K562 (cell line): ENCODE measurements around the gene BDH1.

Source experiments
- CCNT2 ChIP-seq: IDR thresholded peaks from 2 replicates; pipeline ENCODE4 v1.6.1; 2011; ENCODE audit warnings: borderline replicate concordance, low read depth, mild to moderate bottlenecking, moderate library complexity, mixed read lengths, low read length; ENCODE audit not compliant: insufficient read length; ENCODE audit errors: extremely low read depth
- CEBPG ChIP-seq, 3 experiments: fragments of 200-800 bp in 1 of 3; sonication (Bioruptor generic) in 1 of 3; sonication (generic) in 1 of 3; formaldehyde crosslinking in 1 of 3; IDR thresholded peaks in 2 of 3; conservative IDR thresholded peaks in 1 of 3; 2 replicates each; pipeline versions ENCODE4 v1.6.1 to v1.8.0; 2016 to 2022; ENCODE audit warnings: missing compliant biosample characterization in 2 of 3, missing genetic modification characterization in 2 of 3, mild to moderate bottlenecking in 1 of 3, missing genetic modification reagents in 1 of 3
- CTCF ChIP-seq, 3 experiments: IDR thresholded peaks in 2 of 3; conservative IDR thresholded peaks in 1 of 3; 2 replicates each; pipeline ENCODE4 v1.5.1; 2011 to 2012; ENCODE audit warnings: low read length in 3 of 3, mild to moderate bottlenecking in 3 of 3, control low read depth in 2 of 3, improper control_type of control experiment in 1 of 3, inconsistent platforms in 1 of 3, low read depth in 1 of 3, mixed read lengths in 1 of 3, moderate library complexity in 1 of 3; ENCODE audit not compliant: insufficient read depth in 2 of 3
- JUN ChIP-seq, 2 experiments: sonication (generic) in 1 of 2; formaldehyde crosslinking in 1 of 2; IDR thresholded peaks; 2 replicates each; pipeline versions ENCODE4 v1.6.1 to v1.8.0; 2012 to 2022; ENCODE audit warnings: borderline replicate concordance in 2 of 2, mild to moderate bottlenecking in 2 of 2, improper control_type of control experiment in 1 of 2, low read depth in 1 of 2, low read length in 1 of 2, missing genetic modification reagents in 1 of 2
- MNT ChIP-seq, 2 experiments: fragments of 450-650 bp; conservative IDR thresholded peaks; 2 replicates each; pipeline ENCODE4 v1.6.1; 2017; ENCODE audit warnings: mild to moderate bottlenecking in 2 of 2, moderate library complexity in 2 of 2
- PREB ChIP-seq: sonication (generic); formaldehyde crosslinking; IDR thresholded peaks from 2 replicates; pipeline ENCODE4 v1.8.1; 2023; ENCODE audit warnings: mild to moderate bottlenecking, missing genetic modification reagents
- PRMT5 ChIP-seq: sonication (generic); formaldehyde crosslinking; IDR thresholded peaks from 2 replicates; pipeline ENCODE4 v1.5.0; 2020; ENCODE audit warnings: missing genetic modification reagents
- PTBP1 ChIP-seq: fragments of 200-400 bp; formaldehyde crosslinking; IDR thresholded peaks from 2 replicates; pipeline ENCODE4 v1.6.1; 2017; ENCODE audit warnings: low read depth, low read length
- SP1 ChIP-seq: sonication (generic); formaldehyde crosslinking; IDR thresholded peaks from 2 replicates; pipeline ENCODE4 v1.8.1; 2022; ENCODE audit warnings: mild to moderate bottlenecking, missing genetic modification reagents
- THAP7 ChIP-seq: fragments of 250-450 bp; sonication (Bioruptor Pico); IDR thresholded peaks from 2 replicates; pipeline ENCODE4 v1.5.0; 2021

GRCh38 chr3:197463279-197463678 is 92.5 kb downstream of the BDH1 start:
- no peak for TF ChIP-seq SP1 (CRISPR knock-in tag)
- TF ChIP-seq PTBP1, result no peak
- no peak for TF ChIP-seq PREB (CRISPR knock-in tag)
- TF ChIP-seq JUN (IDR thresholded peaks at IDR 0.05; ENCODE audit: borderline replicate concordance, low read depth, low read length), result no peak
- TF ChIP-seq JUN (CRISPR knock-in tag; IDR thresholded peaks at IDR 0.05; ENCODE audit: borderline replicate concordance), result no peak
- no peak for TF ChIP-seq CEBPG (CRISPR knock-in tag; IDR thresholded peaks at IDR 0.05)
- no peak for TF ChIP-seq CEBPG (tag; conservative IDR thresholded peaks at IDR 0.05 in 1 of 2, IDR thresholded peaks at IDR 0.05 in 1 of 2)
- no peak for TF ChIP-seq PRMT5
- TF ChIP-seq CTCF (IDR thresholded peaks at IDR 0.05 in 2 of 3, conservative IDR thresholded peaks at IDR 0.05 in 1 of 3; ENCODE audit: insufficient read depth in 2 of 3, low read depth in 1 of 3, low read length in 3 of 3), result no peak
- no peak for TF ChIP-seq CCNT2
- TF ChIP-seq MNT (conservative IDR thresholded peaks at IDR 0.05), result no peak
- no peak for TF ChIP-seq THAP7 (CRISPR knock-in tag)
